Caco-2 (cell line): Measurements from ENCODE around the gene NOVA2. TPM values are rescaled to one million over a fixed set of nuclear protein-coding genes. Genes with fewer than 3 reads are reported as not detected.

Experiments used
- BruUV-seq: library from RNA; stranded (reverse); fragments of 400-500 nt; replicated peaks from 2 replicates; lab custom pipeline; 2021; lab: Mats Ljungman, UMichigan
- CTCF ChIA-PET: fragments of 300-600 bp; sonication (Branson Sonifier 250); formaldehyde crosslinking; loops from one replicate; lab custom pipeline; 2022; ENCODE audit warnings: antibody characterized with exemption; lab: Charles Lee
- POLR2A ChIA-PET: fragments of 300-600 bp; sonication (Branson Sonifier 250); formaldehyde crosslinking; loops from one replicate; lab custom pipeline; 2022; ENCODE audit warnings: antibody characterized with exemption; lab: Charles Lee
- DNase-seq, 2 experiments: peaks; one replicate each; pipeline versions ENCODE4 v3.0.0 to v3.0.0-alpha.2; 2020 to 2022
- H3K27me3 ChIP-seq: replicated peaks from 2 replicates; pipeline ENCODE4 v1.6.0; 2011; ENCODE audit warnings: low read length; ENCODE audit not compliant: control insufficient read depth, insufficient read depth
- H3K36me3 ChIP-seq: 2 replicates; pipeline ENCODE4 v1.5.1; 2011; ENCODE audit warnings: low read length; ENCODE audit not compliant: control insufficient read depth, insufficient read depth
- H3K4me1 ChIP-seq: fragments of 250-450 bp; sonication (Bioruptor Pico); 2 replicates; pipeline ENCODE4 v1.5.1; 2020; ENCODE audit warnings: mild to moderate bottlenecking
- H3K4me3 ChIP-seq: 2 replicates; pipeline ENCODE4 v1.5.1; 2011; ENCODE audit warnings: low read depth, mild to moderate bottlenecking, control low read depth, low read length
- H3K9me3 ChIP-seq: fragments of 250-450 bp; sonication (Bioruptor Pico); 2 replicates; pipeline ENCODE4 v1.5.1; 2020; ENCODE audit warnings: mild to moderate bottlenecking, moderate library complexity
- H3K27ac Mint-ChIP-seq: one replicate; pipeline ENCODE4 v1.8.0; 2022; ENCODE audit warnings: mixed read lengths; ENCODE audit not compliant: unreplicated experiment
- H3K27me3 Mint-ChIP-seq: one replicate; pipeline ENCODE4 v1.8.0; 2022; ENCODE audit warnings: mixed read lengths; ENCODE audit not compliant: insufficient read depth, unreplicated experiment
- H3K36me3 Mint-ChIP-seq: one replicate; pipeline ENCODE4 v1.8.0; 2022; ENCODE audit warnings: mild to moderate bottlenecking, mixed read lengths; ENCODE audit not compliant: insufficient read depth, unreplicated experiment
- H3K4me1 Mint-ChIP-seq: one replicate; pipeline ENCODE4 v1.8.0; 2022; ENCODE audit warnings: low read depth, mixed read lengths; ENCODE audit not compliant: unreplicated experiment
- H3K4me3 Mint-ChIP-seq: one replicate; pipeline ENCODE4 v1.8.0; 2022; ENCODE audit warnings: mild to moderate bottlenecking, moderate library complexity, mixed read lengths; ENCODE audit not compliant: unreplicated experiment
- H3K9me3 Mint-ChIP-seq: one replicate; pipeline ENCODE4 v1.8.0; 2022; ENCODE audit warnings: mixed read lengths; ENCODE audit not compliant: unreplicated experiment
- CTCF ChIP-seq, 2 experiments: fragments of 200-600 bp in 1 of 2; IDR thresholded peaks; 1 replicate in 1 of 2; 2 replicates in 1 of 2; pipeline versions ENCODE4 v1.5.1 to v1.8.0; 2011 to 2022; ENCODE audit warnings: antibody characterized with exemption in 1 of 2, control low read depth in 1 of 2, inconsistent platforms in 1 of 2, low read depth in 1 of 2, low read length in 1 of 2, mild to moderate bottlenecking in 1 of 2, moderate library complexity in 1 of 2; ENCODE audit not compliant: insufficient read depth in 1 of 2, severe bottlenecking in 1 of 2, unreplicated experiment in 1 of 2
- intact Hi-C: fragments of 100-400 bp; cut with micrococcal nuclease; formaldehyde crosslinking; loops from one replicate; pipeline ENCODE4 v1.10.0; 2022; ENCODE audit not compliant: unreplicated experiment
- total RNA-seq: library from RNA; stranded (reverse); gene quantifications from 2 replicates; pipeline ENCODE4 v1.2.3, GENCODE V29; 2022

NOVA2 gene
- total RNA-seq, 1 experiment from 2014 or later: 0.05 TPM

- intact Hi-C loops: no loop called here
- ChIA-PET POLR2A (no interaction called here), CTCF (interaction anchor here (0.6 kb wide), 2 partner anchors 38 to 75 kb away, joined by 3 read pairs; partner anchors contain the start of gene CCDC61)
- Histone ChIP-seq H3K9me3 (no peaks in the 10 kb centered on the region), H3K4me1 (peaks cover 7% of the 10 kb centered on the region), H3K4me3 (no peak overlapping the region), H3K36me3 (no peaks in the 10 kb centered on the region), H3K27me3 (no peaks in the 10 kb centered on the region)
- H3K27ac Mint-ChIP-seq: no peak overlapping the region
- BruUV-seq: no TSS peak
- DNase-seq: no peak
- no peaks in the 10 kb centered on the region for H3K27me3 Mint-ChIP-seq
- no peaks in the 10 kb centered on the region for H3K9me3 Mint-ChIP-seq
- TF ChIP-seq CTCF (IDR thresholded peaks at IDR 0.05; ENCODE audit: insufficient read depth in 1 of 2, low read depth in 1 of 2, low read length in 1 of 2, severe bottlenecking in 1 of 2, unreplicated experiment in 1 of 2): no peak
- H3K36me3 Mint-ChIP-seq: peaks cover 18% of the 10 kb centered on the region
- no peak overlapping the region for H3K4me3 Mint-ChIP-seq
- H3K4me1 Mint-ChIP-seq: peaks cover 6% of the 10 kb centered on the region
These were observed 53.2 kb downstream of the NOVA2 start for GRCh38 chr19:45920458-45920857.

- BruUV-seq: no TSS peak
- Mint-ChIP-seq H3K4me1 (peaks cover under 1% of the 10 kb centered on the region), H3K9me3 (no peaks in the 10 kb centered on the region), H3K36me3 (peaks cover 12% of the 10 kb centered on the region), H3K27me3 (no peaks in the 10 kb centered on the region), H3K27ac (no peak overlapping the region), H3K4me3 (no peak overlapping the region)
- no peak for TF ChIP-seq CTCF (IDR thresholded peaks at IDR 0.05; ENCODE audit: insufficient read depth in 1 of 2, low read depth in 1 of 2, low read length in 1 of 2, severe bottlenecking in 1 of 2, unreplicated experiment in 1 of 2)
- no peaks in the 10 kb centered on the region for H3K9me3 ChIP-seq
- intact Hi-C loops: no loop called here
- peaks cover 3% of the 10 kb centered on the region for H3K4me1 ChIP-seq
- H3K36me3 ChIP-seq: no peaks in the 10 kb centered on the region
- H3K27me3 ChIP-seq: no peaks in the 10 kb centered on the region
- POLR2A ChIA-PET: no interaction called here
- no peak for DNase-seq
- no peak overlapping the region for H3K4me3 ChIP-seq
- CTCF ChIA-PET: interaction anchor here (0.6 kb wide), 2 partner anchors 38 to 103 kb away, joined by 3 read pairs; no protein-coding TSS in a partner anchor
These were observed 54.0 kb downstream of the NOVA2 start for GRCh38 chr19:45919678-45920077.

- intact Hi-C loops: no loop called here
- Histone ChIP-seq H3K4me3 (no peak overlapping the region), H3K36me3 (no peaks in the 10 kb centered on the region), H3K4me1 (peaks cover 2% of the 10 kb centered on the region; the same call in 1 of the 2 replicates), H3K9me3 (no peaks in the 10 kb centered on the region), H3K27me3 (no peaks in the 10 kb centered on the region)
- no TSS peak for BruUV-seq
- DNase-seq: no peak
- H3K4me1 Mint-ChIP-seq: no peaks in the 10 kb centered on the region
- no peaks in the 10 kb centered on the region for H3K27me3 Mint-ChIP-seq
- H3K27ac Mint-ChIP-seq: no peak overlapping the region
- peaks cover 10% of the 10 kb centered on the region for H3K36me3 Mint-ChIP-seq
- ChIA-PET POLR2A (no interaction called here), CTCF (interaction anchor here (0.7 kb wide), 1 partner anchor 157 kb away, joined by 3 read pairs; no protein-coding TSS in a partner anchor)
- H3K4me3 Mint-ChIP-seq: no peak overlapping the region
- H3K9me3 Mint-ChIP-seq: no peaks in the 10 kb centered on the region
- TF ChIP-seq CTCF (IDR thresholded peaks at IDR 0.05; ENCODE audit: insufficient read depth in 1 of 2, low read depth in 1 of 2, low read length in 1 of 2, severe bottlenecking in 1 of 2, unreplicated experiment in 1 of 2): no peak
These were observed 54.9 kb downstream of the NOVA2 start for GRCh38 chr19:45918721-45919120.
